Liver (tissue), 3 donors: Measurements from ENCODE around the gene UNC13C.

ENCODE experiments used
- ATF3 ChIP-seq: IDR thresholded peaks from 2 replicates; pipeline ENCODE4 v1.6.1; 2016; ENCODE audit warnings: antibody characterized with exemption
- CTCF ChIP-seq: fragments of 150-350 bp; IDR thresholded peaks from 2 replicates; pipeline ENCODE4 v1.5.1; 2017; ENCODE audit warnings: improper control_type of control experiment, low read depth, low read length; ENCODE audit not compliant: missing input control
- EGR1 ChIP-seq, 2 donors: IDR thresholded peaks; 2 replicates each; pipeline ENCODE4 v1.6.1; 2016 to 2018; ENCODE audit warnings: antibody characterized with exemption in 2 of 2, low read depth in 2 of 2
- FOXA1 ChIP-seq: IDR thresholded peaks from 2 replicates; pipeline ENCODE4 v1.6.1; 2016; ENCODE audit warnings: antibody characterized with exemption
- HNF4G ChIP-seq: IDR thresholded peaks from 2 replicates; pipeline ENCODE4 v1.6.1; 2016; ENCODE audit warnings: antibody characterized with exemption
- RAD21 ChIP-seq, 2 donors: IDR thresholded peaks; 2 replicates each; pipeline ENCODE4 v1.6.1; 2016; ENCODE audit warnings: antibody characterized with exemption in 2 of 2, mild to moderate bottlenecking in 2 of 2
- REST ChIP-seq: IDR thresholded peaks from 2 replicates; pipeline ENCODE4 v1.6.1; 2016; ENCODE audit warnings: antibody characterized with exemption, mild to moderate bottlenecking
- RXRA ChIP-seq, 2 donors: IDR thresholded peaks; 2 replicates each; pipeline ENCODE4 v1.6.1; 2017 to 2018; ENCODE audit warnings: antibody characterized with exemption in 2 of 2, mild to moderate bottlenecking in 1 of 2
- SP1 ChIP-seq: IDR thresholded peaks from 2 replicates; pipeline ENCODE4 v1.6.1; 2018; ENCODE audit warnings: antibody characterized with exemption, mild to moderate bottlenecking
- TAF1 ChIP-seq: conservative IDR thresholded peaks from 2 replicates; pipeline ENCODE4 v1.6.1; 2016; ENCODE audit warnings: antibody characterized with exemption, mild to moderate bottlenecking
- YY1 ChIP-seq: IDR thresholded peaks from 2 replicates; pipeline ENCODE4 v1.6.1; 2016; ENCODE audit warnings: antibody characterized with exemption, mild to moderate bottlenecking
- ZBTB33 ChIP-seq: IDR thresholded peaks from 2 replicates; pipeline ENCODE4 v1.6.1; 2016; ENCODE audit warnings: antibody characterized with exemption
- donor health status: healthy.
- donor health status: healthy.

- TF ChIP-seq CTCF: no peak
- no peak for TF ChIP-seq YY1
- no peak for TF ChIP-seq SP1
- TF ChIP-seq ATF3: no peak
- no peak for TF ChIP-seq REST
- TF ChIP-seq TAF1: no peak
- no peak for TF ChIP-seq RAD21 (IDR thresholded peaks at IDR 0.05)
- no peak for TF ChIP-seq EGR1 (IDR thresholded peaks at IDR 0.05; ENCODE audit: low read depth in 2 of 2)
- no peak for TF ChIP-seq ZBTB33
- no peak for TF ChIP-seq RXRA (IDR thresholded peaks at IDR 0.05)
- TF ChIP-seq FOXA1: no peak
- TF ChIP-seq HNF4G: no peak
Measured at GRCh38 chr15:54011656-54012055, 33.4 kb downstream of the UNC13C start.
